ENCODE results near the gene MICU1. TPM values are rescaled to one million over a fixed set of nuclear protein-coding genes. Genes with fewer than 3 reads are reported as not detected.

Gene MICU1
- total RNA-seq, 2 experiments from 2014 or later: 9.4 to 12.1 TPM

DNA sequence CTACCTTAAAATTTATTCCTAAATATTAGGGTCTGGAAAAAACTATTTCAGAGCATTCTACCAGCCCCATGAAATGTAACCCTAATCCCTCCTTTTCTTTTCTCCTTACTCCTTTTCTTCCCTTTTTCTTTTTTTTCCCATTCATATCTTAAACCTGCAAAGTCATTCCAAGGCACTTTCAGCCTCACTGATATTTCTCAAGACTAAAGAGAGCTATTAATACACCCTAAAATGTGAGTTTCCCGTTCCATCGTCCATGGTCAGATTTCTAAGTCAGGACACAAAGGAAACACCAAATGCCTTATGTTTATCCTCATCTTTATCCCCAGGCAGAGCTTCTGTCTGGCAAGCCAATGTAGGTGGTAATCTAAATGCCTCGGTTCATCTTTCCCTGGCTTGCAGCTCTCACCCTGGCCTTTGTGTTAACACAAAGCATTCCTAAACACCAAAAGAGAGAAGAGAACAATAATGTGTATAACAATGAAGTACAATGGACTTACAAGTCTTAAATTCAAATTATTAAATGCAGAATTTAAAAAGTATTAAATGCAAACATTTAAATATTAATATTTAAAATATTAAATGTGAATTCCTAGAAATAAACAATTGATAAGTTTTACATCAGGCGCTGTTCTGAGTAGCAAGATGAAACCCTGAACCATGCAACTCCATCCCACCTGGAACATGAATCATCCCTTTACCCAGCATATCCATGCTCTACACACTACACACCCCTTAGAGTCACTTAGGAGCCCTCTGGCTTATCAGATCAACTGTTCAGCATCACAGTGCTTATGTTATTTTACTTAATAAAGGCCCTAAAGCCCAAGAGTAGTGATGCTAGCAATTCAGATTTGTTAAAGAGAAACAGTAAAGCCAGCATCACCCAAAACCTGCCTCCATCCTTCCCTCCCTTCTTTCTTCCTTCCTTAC is 26.8 kb downstream of the MICU1 start:
- CTCF ChIA-PET: no interaction called here
- no peak overlapping the region for H3K27ac Mint-ChIP-seq

DNA sequence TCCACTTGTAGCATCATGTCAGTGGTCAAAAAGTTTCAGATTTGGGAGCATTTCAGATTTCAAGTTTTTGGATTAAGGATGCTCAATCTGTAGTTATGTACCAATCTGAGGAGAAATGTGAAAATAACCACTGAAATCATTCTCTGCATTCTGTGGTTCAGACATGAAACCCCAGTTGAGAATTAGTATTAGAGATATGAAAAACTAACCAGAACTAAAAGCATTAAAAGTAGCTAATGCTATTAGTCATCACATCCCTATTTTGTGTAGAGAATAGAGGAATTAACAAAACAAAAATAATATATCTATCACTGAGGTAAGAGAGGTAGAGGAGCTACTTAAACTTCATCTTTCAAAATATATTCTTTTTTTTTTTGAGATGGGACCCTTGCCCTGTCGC is 28.0 kb downstream of the MICU1 start:
- intact Hi-C loops (cut with DNase I, micrococcal nuclease): no loop called here
- Mint-ChIP-seq H3K36me3 (ENCODE audit: low read depth) (peaks cover 22% of the 10 kb centered on the region), H3K9me3 (no peaks in the 10 kb centered on the region), H3K4me3 (no peak overlapping the region), H3K27ac (no peak overlapping the region), H3K4me1 (ENCODE audit: low read depth) (no peaks in the 10 kb centered on the region), H3K27me3 (no peaks in the 10 kb centered on the region)
- H3K4me1 ChIP-seq (ENCODE audit: insufficient read depth, low read length): no peaks in the 10 kb centered on the region
- no peaks in the 10 kb centered on the region for H3K27me3 ChIP-seq (ENCODE audit: control insufficient read depth in 1 of 2, insufficient read depth in 2 of 2, low read length in 2 of 2)
- H3K4me3 ChIP-seq (ENCODE audit: low read length): no peak overlapping the region
- H3K27ac ChIP-seq (ENCODE audit: low read depth in 1 of 2, low read length in 2 of 2): no peak overlapping the region
- CTCF ChIA-PET: no interaction called here
- peaks cover 0 to under 1% of the 10 kb centered on the region in 2 experiments for H3K9me3 ChIP-seq (ENCODE audit: control insufficient read depth in 1 of 2, insufficient read depth in 1 of 2, low read length in 2 of 2)
- TF ChIP-seq, protein P1, sequence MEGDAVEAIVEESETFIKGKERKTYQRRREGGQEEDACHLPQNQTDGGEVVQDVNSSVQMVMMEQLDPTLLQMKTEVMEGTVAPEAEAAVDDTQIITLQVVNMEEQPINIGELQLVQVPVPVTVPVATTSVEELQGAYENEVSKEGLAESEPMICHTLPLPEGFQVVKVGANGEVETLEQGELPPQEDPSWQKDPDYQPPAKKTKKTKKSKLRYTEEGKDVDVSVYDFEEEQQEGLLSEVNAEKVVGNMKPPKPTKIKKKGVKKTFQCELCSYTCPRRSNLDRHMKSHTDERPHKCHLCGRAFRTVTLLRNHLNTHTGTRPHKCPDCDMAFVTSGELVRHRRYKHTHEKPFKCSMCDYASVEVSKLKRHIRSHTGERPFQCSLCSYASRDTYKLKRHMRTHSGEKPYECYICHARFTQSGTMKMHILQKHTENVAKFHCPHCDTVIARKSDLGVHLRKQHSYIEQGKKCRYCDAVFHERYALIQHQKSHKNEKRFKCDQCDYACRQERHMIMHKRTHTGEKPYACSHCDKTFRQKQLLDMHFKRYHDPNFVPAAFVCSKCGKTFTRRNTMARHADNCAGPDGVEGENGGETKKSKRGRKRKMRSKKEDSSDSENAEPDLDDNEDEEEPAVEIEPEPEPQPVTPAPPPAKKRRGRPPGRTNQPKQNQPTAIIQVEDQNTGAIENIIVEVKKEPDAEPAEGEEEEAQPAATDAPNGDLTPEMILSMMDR (IDR thresholded peaks at IDR 0.05): no peak
- DNase-seq (no peak), ATAC-seq (ENCODE audit: poor library complexity) (no peak)
- POLR2A ChIA-PET: no interaction called here
- H3K36me3 ChIP-seq (ENCODE audit: insufficient read depth, low read length): peaks cover 3% of the 10 kb centered on the region

More for the DNA sequence above, 26.8 kb downstream of the MICU1 start:
- TF ChIP-seq, protein P1 (IDR thresholded peaks at IDR 0.05): no peak
- POLR2A ChIA-PET: no interaction called here
- no peaks in the 10 kb centered on the region for H3K9me3 ChIP-seq (ENCODE audit: control insufficient read depth in 1 of 2, insufficient read depth in 1 of 2, low read length in 2 of 2)
- H3K27me3 Mint-ChIP-seq: no peaks in the 10 kb centered on the region
- H3K9me3 Mint-ChIP-seq: no peaks in the 10 kb centered on the region
- no peaks in the 10 kb centered on the region for H3K4me1 Mint-ChIP-seq (ENCODE audit: low read depth)
- no peaks in the 10 kb centered on the region for H3K27me3 ChIP-seq (ENCODE audit: control insufficient read depth in 1 of 2, insufficient read depth in 2 of 2, low read length in 2 of 2)
- no peak overlapping the region for H3K4me3 Mint-ChIP-seq
- peaks cover 12% of the 10 kb centered on the region for H3K36me3 Mint-ChIP-seq (ENCODE audit: low read depth)
- peaks cover 3% of the 10 kb centered on the region for H3K36me3 ChIP-seq (ENCODE audit: insufficient read depth, low read length)
- intact Hi-C loops (cut with DNase I, micrococcal nuclease): no loop called here
- no peak overlapping the region for H3K27ac ChIP-seq (ENCODE audit: low read depth in 1 of 2, low read length in 2 of 2)
- H3K4me1 ChIP-seq (ENCODE audit: insufficient read depth, low read length): no peaks in the 10 kb centered on the region
- no peak for DNase-seq
- no peak overlapping the region for H3K4me3 ChIP-seq (ENCODE audit: low read length)
- ATAC-seq (ENCODE audit: poor library complexity): no peak

DNA sequence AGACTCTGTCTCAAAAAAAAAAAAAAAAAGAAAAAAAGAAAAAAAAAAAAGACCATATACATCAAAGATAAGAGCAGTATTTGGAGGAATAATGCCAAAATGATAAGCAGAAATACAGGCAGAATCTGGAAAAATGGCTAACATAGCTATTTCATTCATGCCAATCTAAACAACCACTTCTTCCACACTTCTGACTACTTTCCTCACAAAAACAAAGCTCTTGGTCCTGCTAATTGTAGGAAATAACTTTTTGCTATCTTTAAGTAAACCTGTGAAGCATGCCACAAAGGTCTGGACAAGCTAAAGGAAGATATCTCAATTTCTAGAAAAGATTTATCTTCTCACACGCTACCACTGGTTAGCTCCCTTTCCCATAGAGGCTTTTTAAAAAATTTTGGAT is 30.4 kb downstream of the MICU1 start:
- Mint-ChIP-seq H3K4me3 (no peak overlapping the region), H3K27me3 (no peaks in the 10 kb centered on the region), H3K4me1 (ENCODE audit: low read depth) (peaks cover 12% of the 10 kb centered on the region), H3K9me3 (no peaks in the 10 kb centered on the region), H3K36me3 (ENCODE audit: low read depth) (peaks cover 30% of the 10 kb centered on the region), H3K27ac (no peak overlapping the region)
- TF ChIP-seq, protein P1 (IDR thresholded peaks at IDR 0.05): no peak
- DNase-seq: no peak
- H3K27me3 ChIP-seq (ENCODE audit: control insufficient read depth in 1 of 2, insufficient read depth in 2 of 2, low read length in 2 of 2): no peaks in the 10 kb centered on the region
- peaks cover 3% of the 10 kb centered on the region for H3K36me3 ChIP-seq (ENCODE audit: insufficient read depth, low read length)
- ChIA-PET POLR2A (no interaction called here), CTCF (interaction anchor here (0.7 to 1.2 kb wide), 2 partner anchors 14 to 631 kb away, joined by 3 read pairs; no protein-coding TSS in a partner anchor)
- H3K4me3 ChIP-seq (ENCODE audit: low read length): no peak overlapping the region
- H3K27ac ChIP-seq (ENCODE audit: low read depth in 1 of 2, low read length in 2 of 2): no peak overlapping the region
- peaks cover 0 to 4% of the 10 kb centered on the region in 2 experiments for H3K9me3 ChIP-seq (ENCODE audit: control insufficient read depth in 1 of 2, insufficient read depth in 1 of 2, low read length in 2 of 2)
- no peaks in the 10 kb centered on the region for H3K4me1 ChIP-seq (ENCODE audit: insufficient read depth, low read length)
- ATAC-seq (ENCODE audit: poor library complexity): no peak
- intact Hi-C loops (cut with DNase I, micrococcal nuclease): no loop called here
